Measurements from ENCODE around the gene SNCG. TPM values are rescaled to one million over a fixed set of nuclear protein-coding genes. Genes with fewer than 3 reads are reported as not detected.
"Not testable (repeated sequence)": the region's sequence is repeated elsewhere in the genome, so short reads cannot be mapped to it uniquely, and the experiment has no call there.

The SNCG gene
- total RNA-seq, 2 donors from 2014 or later: not detected

- DNase-seq (no peak), ATAC-seq (replicated peaks in 1 of 2) (no peak)
- Mint-ChIP-seq H3K27ac (no peak overlapping the region), H3K9me3 (peaks cover 5 to 6% of the 10 kb centered on the region in 2 donors), H3K4me3 (no peak overlapping the region), H3K4me1 (ENCODE audit: low read depth) (peaks cover 10% of the 10 kb centered on the region), H3K27me3 (ENCODE audit: low read depth) (no peaks in the 10 kb centered on the region), H3K36me3 (ENCODE audit: insufficient read depth in 2 of 2) (peaks cover 3 to 12% of the 10 kb centered on the region in 2 donors)
These were observed 7.1 kb upstream of the SNCG start for GRCh38 chr10:86951184-86951761.

GRCh38 chr10:86952106-86952505, 6.3 kb upstream of the SNCG start:
- Mint-ChIP-seq H3K4me1 (ENCODE audit: low read depth) (peaks cover 10% of the 10 kb centered on the region), H3K27ac (no peak overlapping the region), H3K36me3 (ENCODE audit: insufficient read depth in 2 of 2) (peaks cover 3 to 12% of the 10 kb centered on the region in 2 donors), H3K4me3 (no peak overlapping the region), H3K9me3 (peaks cover 5 to 6% of the 10 kb centered on the region in 2 donors), H3K27me3 (ENCODE audit: low read depth) (no peaks in the 10 kb centered on the region)
- ATAC-seq (replicated peaks in 1 of 2) (no peak), DNase-seq (no peak)

GRCh38 chr10:86952697-86953096, 5.7 kb upstream of the SNCG start:
- H3K27me3 Mint-ChIP-seq (ENCODE audit: low read depth); DNase-seq; ATAC-seq (replicated peaks in 1 of 2); H3K4me3 Mint-ChIP-seq; H3K4me1 Mint-ChIP-seq (ENCODE audit: low read depth); H3K27ac Mint-ChIP-seq; H3K9me3 Mint-ChIP-seq: not testable (repeated sequence)
- H3K36me3 Mint-ChIP-seq (ENCODE audit: insufficient read depth in 2 of 2): peaks cover 3 to 12% of the 10 kb centered on the region in 2 donors

GRCh38 chr10:86953747-86954680, 4.4 kb upstream of the SNCG start:
- no peak overlapping the region for H3K27ac Mint-ChIP-seq
- peaks cover 10% of the 10 kb centered on the region for H3K4me1 Mint-ChIP-seq (ENCODE audit: low read depth)
- no peak overlapping the region for H3K4me3 Mint-ChIP-seq
- DNase-seq (no peak), ATAC-seq (replicated peaks in 1 of 2) (no peak)
- no peaks in the 10 kb centered on the region for H3K27me3 Mint-ChIP-seq (ENCODE audit: low read depth)
- H3K36me3 Mint-ChIP-seq (ENCODE audit: insufficient read depth in 2 of 2): peaks cover 3 to 10% of the 10 kb centered on the region in 2 donors
- H3K9me3 Mint-ChIP-seq: peaks cover 5 to 6% of the 10 kb centered on the region in 2 donors

GRCh38 chr10:86954681-86955500, 3.5 kb upstream of the SNCG start:
- DNase-seq (no peak), ATAC-seq (replicated peaks in 1 of 2) (no peak)
- H3K9me3 Mint-ChIP-seq: peaks cover 5 to 6% of the 10 kb centered on the region in 2 donors
- no peak overlapping the region for H3K4me3 Mint-ChIP-seq
- no peak overlapping the region for H3K27ac Mint-ChIP-seq
- H3K4me1 Mint-ChIP-seq (ENCODE audit: low read depth): peaks cover 9% of the 10 kb centered on the region
- no peaks in the 10 kb centered on the region for H3K27me3 Mint-ChIP-seq (ENCODE audit: low read depth)
- H3K36me3 Mint-ChIP-seq (ENCODE audit: insufficient read depth in 2 of 2): peaks cover 3 to 10% of the 10 kb centered on the region in 2 donors

- peaks cover 2% of the 10 kb centered on the region for H3K4me1 Mint-ChIP-seq (ENCODE audit: low read depth)
- DNase-seq (no peak), ATAC-seq (replicated peaks in 1 of 2) (no peak)
- H3K9me3 Mint-ChIP-seq: peaks cover 4 to 6% of the 10 kb centered on the region in 2 donors
- H3K4me3 Mint-ChIP-seq: no peak overlapping the region
- peaks cover 2 to 10% of the 10 kb centered on the region in 2 donors for H3K36me3 Mint-ChIP-seq (ENCODE audit: insufficient read depth in 2 of 2)
- H3K27me3 Mint-ChIP-seq (ENCODE audit: low read depth): no peaks in the 10 kb centered on the region
- no peak overlapping the region for H3K27ac Mint-ChIP-seq
These were observed 2.8 kb upstream of the SNCG start for GRCh38 chr10:86955501-86956194.

GRCh38 chr10:86956195-86956847, 2.1 kb upstream of the SNCG start:
- Mint-ChIP-seq H3K27me3 (ENCODE audit: low read depth) (no peaks in the 10 kb centered on the region), H3K27ac (no peak overlapping the region)
- no peak for DNase-seq

GRCh38 chr10:86956848-86957448, 1.5 kb upstream of the SNCG start:
- Mint-ChIP-seq H3K9me3 (peaks cover 3 to 4% of the 10 kb centered on the region in 2 donors), H3K27ac (no peak overlapping the region), H3K27me3 (ENCODE audit: low read depth) (no peaks in the 10 kb centered on the region), H3K4me3 (no peak overlapping the region), H3K4me1 (ENCODE audit: low read depth) (no peaks in the 10 kb centered on the region), H3K36me3 (ENCODE audit: insufficient read depth in 2 of 2) (peaks cover 1 to 6% of the 10 kb centered on the region in 2 donors)
- DNase-seq: no peak
- no peak for ATAC-seq (replicated peaks in 1 of 2)

More at GRCh38 chr10:86956195-86956847, 2.1 kb upstream of the SNCG start:
- peaks cover 2 to 10% of the 10 kb centered on the region in 2 donors for H3K36me3 Mint-ChIP-seq (ENCODE audit: insufficient read depth in 2 of 2)
- no peak overlapping the region for H3K4me3 Mint-ChIP-seq
- no peak for ATAC-seq (replicated peaks in 1 of 2)
- H3K9me3 Mint-ChIP-seq: peaks cover 4 to 6% of the 10 kb centered on the region in 2 donors
- no peaks in the 10 kb centered on the region for H3K4me1 Mint-ChIP-seq (ENCODE audit: low read depth)

- DNase-seq: no peak
- H3K9me3 Mint-ChIP-seq: no peaks in the 10 kb centered on the region
- no peaks in the 10 kb centered on the region for H3K27me3 Mint-ChIP-seq (ENCODE audit: low read depth)
- no peak for ATAC-seq (replicated peaks in 1 of 2)
- no peak within 1 kb of the TSS for H3K27ac Mint-ChIP-seq
- no peaks in the 10 kb centered on the region for H3K36me3 Mint-ChIP-seq (ENCODE audit: insufficient read depth in 2 of 2)
- no peaks in the 10 kb centered on the region for H3K4me1 Mint-ChIP-seq (ENCODE audit: low read depth)
- H3K4me3 Mint-ChIP-seq: no peak within 1 kb of the TSS
These were observed 806 bp upstream of the SNCG start, which contains the start of gene MMRN2 for GRCh38 chr10:86957471-86958115. Gene MMRN2, minus strand, starts transcription at chr10:86957615. Its CDS starts 74 bp downstream, at chr10:86957541.

- Mint-ChIP-seq H3K27me3 (ENCODE audit: low read depth) (no peaks in the 10 kb centered on the region), H3K9me3 (no peaks in the 10 kb centered on the region), H3K4me3 (no peak overlapping the region), H3K4me1 (ENCODE audit: low read depth) (no peaks in the 10 kb centered on the region), H3K27ac (no peak overlapping the region), H3K36me3 (ENCODE audit: insufficient read depth in 2 of 2) (no peaks in the 10 kb centered on the region)
- DNase-seq (no peak), ATAC-seq (replicated peaks in 1 of 2) (no peak)
These were observed 720 bp downstream of the SNCG start for GRCh38 chr10:86958901-86959736.

- H3K4me3 Mint-ChIP-seq: no peak overlapping the region
- no peaks in the 10 kb centered on the region for H3K4me1 Mint-ChIP-seq (ENCODE audit: low read depth)
These were observed 1.3 kb downstream of the SNCG start for GRCh38 chr10:86959737-86960002.

More at GRCh38 chr10:86959737-86960002, 1.3 kb downstream of the SNCG start:
- Mint-ChIP-seq H3K36me3 (ENCODE audit: insufficient read depth in 2 of 2) (no peaks in the 10 kb centered on the region), H3K27me3 (ENCODE audit: low read depth) (no peaks in the 10 kb centered on the region), H3K27ac (no peak overlapping the region), H3K9me3 (no peaks in the 10 kb centered on the region)
- DNase-seq (no peak), ATAC-seq (replicated peaks in 1 of 2) (no peak)
